ENCODE results near the gene INPP5K. TPM values are rescaled to one million over a fixed set of nuclear protein-coding genes. Genes with fewer than 3 reads are reported as not detected.

INPP5K gene
- total RNA-seq, 4 donors from 2014 or later, result 102 to 196 (median 114) TPM

GRCh38 chr17:1474402-1475189 lies 41.8 kb downstream of the INPP5K start:
- H3K4me3 ChIP-seq, result no peak overlapping the region
- peak overlapping the region in 1 of 4 donors; percentile 31 for H3K27ac ChIP-seq
- peaks cover 0 to 49% of the 10 kb centered on the region in 2 donors for H3K36me3 ChIP-seq
- H3K27me3 ChIP-seq, result no peaks in the 10 kb centered on the region
- TF ChIP-seq POLR2A (IDR thresholded peaks at IDR 0.05) (no peak), CTCF (IDR thresholded peaks at IDR 0.05 in 4 of 5, conservative IDR thresholded peaks at IDR 0.05 in 1 of 5) (no peak)
- intact Hi-C loops (cut with DNase I; ENCODE audit: low total_unique reads), result no loop called here
- in situ Hi-C loops (cut with MboI; ENCODE audit: low sequenced_read_pairs in 4 of 4), result no loop called here
- DNase-seq (no peak), ATAC-seq (no peak)
- H3K9me3 ChIP-seq, result no peaks in the 10 kb centered on the region
- peaks cover 3 to 6% of the 10 kb centered on the region in 2 donors for H3K4me1 ChIP-seq

- Histone ChIP-seq H3K4me1 (peaks cover 3 to 6% of the 10 kb centered on the region in 2 donors), H3K27me3 (no peaks in the 10 kb centered on the region), H3K4me3 (no peak overlapping the region), H3K27ac (no peak overlapping the region), H3K9me3 (no peaks in the 10 kb centered on the region), H3K36me3 (peaks cover 0 to 52% of the 10 kb centered on the region in 2 donors)
- no peak for DNase-seq
- TF ChIP-seq CTCF (IDR thresholded peaks at IDR 0.05 in 4 of 5, conservative IDR thresholded peaks at IDR 0.05 in 1 of 5) (no peak), POLR2A (IDR thresholded peaks at IDR 0.05) (no peak)
- ATAC-seq, result no peak
- intact Hi-C loops (cut with DNase I; ENCODE audit: low total_unique reads) (no loop called here), in situ Hi-C loops (cut with MboI; ENCODE audit: low sequenced_read_pairs in 4 of 4) (no loop called here)
These were observed 42.6 kb downstream of the INPP5K start for GRCh38 chr17:1473841-1474240.

GRCh38 chr17:1473170-1473569 lies 43.2 kb downstream of the INPP5K start:
- ATAC-seq (no peak), DNase-seq (no peak)
- Histone ChIP-seq H3K36me3 (peaks cover 0 to 55% of the 10 kb centered on the region in 2 donors), H3K27me3 (no peaks in the 10 kb centered on the region), H3K4me3 (no peak overlapping the region), H3K27ac (no peak overlapping the region), H3K4me1 (peaks cover 9 to 11% of the 10 kb centered on the region in 2 donors), H3K9me3 (no peaks in the 10 kb centered on the region)
- TF ChIP-seq POLR2A (IDR thresholded peaks at IDR 0.05) (no peak), CTCF (IDR thresholded peaks at IDR 0.05 in 4 of 5, conservative IDR thresholded peaks at IDR 0.05 in 1 of 5) (no peak)
- in situ Hi-C loops (cut with MboI; ENCODE audit: low sequenced_read_pairs in 4 of 4) (no loop called here), intact Hi-C loops (cut with DNase I; ENCODE audit: low total_unique reads) (no loop called here)

- Histone ChIP-seq H3K27ac (no peak overlapping the region), H3K9me3 (no peaks in the 10 kb centered on the region), H3K27me3 (no peaks in the 10 kb centered on the region), H3K4me1 (peaks cover 11 to 13% of the 10 kb centered on the region in 2 donors), H3K4me3 (no peak overlapping the region), H3K36me3 (peaks cover 0 to 47% of the 10 kb centered on the region in 2 donors)
- intact Hi-C loops (cut with DNase I; ENCODE audit: low total_unique reads) (loop anchor here (2.0 kb wide), 1 partner anchor 13 kb away; no protein-coding TSS in a partner anchor), in situ Hi-C loops (cut with MboI; ENCODE audit: low sequenced_read_pairs in 4 of 4) (no loop called here)
- no peak for TF ChIP-seq POLR2A (IDR thresholded peaks at IDR 0.05)
- no peak for TF ChIP-seq CTCF (IDR thresholded peaks at IDR 0.05 in 4 of 5, conservative IDR thresholded peaks at IDR 0.05 in 1 of 5)
- DNase-seq (no peak), ATAC-seq (no peak)
These were observed 44.2 kb downstream of the INPP5K start for GRCh38 chr17:1471911-1472821.
